BLaER1 (cell line): ENCODE data around the gene STX8.
"Not testable (repeated sequence)": the region's sequence is repeated elsewhere in the genome, so short reads cannot be mapped to it uniquely, and the experiment has no call there.

Source experiments
- H3K27ac ChIP-seq: shearing (Covaris generic); formaldehyde crosslinking; 2 replicates; pipeline ENCODE4 v1.8.1; 2022
- H3K27me3 ChIP-seq: shearing (Covaris generic); formaldehyde crosslinking; 2 replicates; pipeline ENCODE4 v1.8.1; 2022
- H3K36me3 ChIP-seq: shearing (Covaris generic); formaldehyde crosslinking; 2 replicates; pipeline ENCODE4 v1.8.1; 2022
- H3K4me1 ChIP-seq: shearing (Covaris generic); formaldehyde crosslinking; 2 replicates; pipeline ENCODE4 v1.8.1; 2022
- H3K4me2 ChIP-seq: shearing (Covaris generic); formaldehyde crosslinking; 2 replicates; pipeline ENCODE4 v1.8.1; 2022
- H3K4me3 ChIP-seq: shearing (Covaris generic); formaldehyde crosslinking; 2 replicates; pipeline ENCODE4 v1.8.1; 2022
- H3K9ac ChIP-seq: shearing (Covaris generic); formaldehyde crosslinking; 2 replicates; pipeline ENCODE4 v1.8.1; 2022
- H3K9me3 ChIP-seq: shearing (Covaris generic); formaldehyde crosslinking; 2 replicates; pipeline ENCODE4 v1.8.1; 2022
- H4K20me1 ChIP-seq: shearing (Covaris generic); formaldehyde crosslinking; 2 replicates; pipeline ENCODE4 v1.8.1; 2022
- Cebpa-rat ChIP-seq: shearing (Covaris generic); IDR thresholded peaks from 2 replicates; pipeline ENCODE4 v1.8.1; 2022

The STX8 gene

DNA sequence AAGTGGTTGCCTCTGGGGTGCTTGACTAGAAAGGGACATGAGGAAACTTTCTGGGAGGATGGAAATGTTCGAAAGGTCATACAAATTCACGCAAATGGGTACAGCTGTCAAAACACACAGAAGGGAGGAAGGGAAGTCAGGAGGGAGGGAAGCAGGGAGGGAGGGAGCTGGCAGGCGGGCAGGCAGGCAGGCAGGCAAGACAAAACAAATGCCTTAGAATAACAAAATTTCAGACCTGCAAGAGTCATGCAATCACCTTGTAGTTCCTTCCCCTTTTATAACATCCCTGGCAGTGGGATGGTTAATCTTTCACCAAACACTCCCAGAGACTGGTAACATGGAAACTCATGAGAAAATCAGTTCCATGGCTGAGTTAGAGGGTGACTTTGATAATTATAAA lies 189.2 kb downstream of the STX8 start:
- peaks cover 6% of the 10 kb centered on the region; the same call in 1 of the 2 replicates for H3K36me3 ChIP-seq
- TF ChIP-seq Cebpa-rat = no peak
- no peak overlapping the region for H3K4me2 ChIP-seq
- peaks cover 4% of the 10 kb centered on the region; the same call in 1 of the 2 replicates for H3K9me3 ChIP-seq
- H3K27ac ChIP-seq = no peak overlapping the region
- peaks cover 5% of the 10 kb centered on the region; the same call in 1 of the 2 replicates for H3K4me1 ChIP-seq
- H4K20me1 ChIP-seq = no peaks in the 10 kb centered on the region
- no peak overlapping the region for H3K9ac ChIP-seq
- H3K27me3 ChIP-seq = no peaks in the 10 kb centered on the region
- H3K4me3 ChIP-seq = no peak overlapping the region

GRCh38 chr17:9383826-9384225 lies 191.8 kb downstream of the STX8 start:
- Histone ChIP-seq H3K27ac (no peak overlapping the region), H3K4me1 (peaks cover 5% of the 10 kb centered on the region; the same call in 1 of the 2 replicates), H3K4me2 (no peak overlapping the region), H3K36me3 (no peaks in the 10 kb centered on the region), H4K20me1 (no peaks in the 10 kb centered on the region), H3K9me3 (no peaks in the 10 kb centered on the region), H3K9ac (no peak overlapping the region), H3K4me3 (no peak overlapping the region), H3K27me3 (no peaks in the 10 kb centered on the region)
- no peak for TF ChIP-seq Cebpa-rat

- H3K27me3 ChIP-seq = no peaks in the 10 kb centered on the region
- peaks cover 5% of the 10 kb centered on the region; the same call in 1 of the 2 replicates for H3K4me1 ChIP-seq
- no peak overlapping the region for H3K4me2 ChIP-seq
Measured at GRCh38 chr17:9382626-9383025, 193.0 kb downstream of the STX8 start.

DNA sequence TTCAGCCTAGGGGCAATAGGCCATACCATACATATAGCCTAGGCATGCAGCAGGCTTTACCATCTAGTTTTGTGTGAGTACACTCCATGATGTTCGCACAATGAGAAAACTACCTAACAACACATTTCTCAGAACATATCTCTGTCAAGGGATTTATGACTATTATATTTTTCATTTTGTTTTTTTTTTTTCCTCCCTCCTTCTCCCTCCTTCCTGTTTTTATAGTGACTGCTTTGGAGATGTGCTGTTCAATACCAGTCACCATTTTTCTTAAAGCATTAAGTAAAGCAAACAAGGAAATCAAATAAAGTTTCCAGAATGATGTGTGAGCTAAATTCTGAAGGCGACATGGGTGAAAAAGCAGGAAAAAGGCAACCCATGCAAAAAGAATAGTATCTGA lies 194.6 kb downstream of the STX8 start:
- Histone ChIP-seq H3K9me3 (peaks cover 19% of the 10 kb centered on the region), H3K27ac (no peak overlapping the region), H3K36me3 (peaks cover 19% of the 10 kb centered on the region), H3K4me3 (no peak overlapping the region), H3K4me1 (peaks cover 5% of the 10 kb centered on the region; the same call in 1 of the 2 replicates), H4K20me1 (no peaks in the 10 kb centered on the region), H3K4me2 (no peak overlapping the region), H3K27me3 (no peaks in the 10 kb centered on the region), H3K9ac (no peak overlapping the region)
- TF ChIP-seq Cebpa-rat = no peak

More at GRCh38 chr17:9382626-9383025, 193.0 kb downstream of the STX8 start:
- Histone ChIP-seq H3K4me3 (no peak overlapping the region), H3K9me3 (peaks cover 9% of the 10 kb centered on the region; the same call in 1 of the 2 replicates), H4K20me1 (no peaks in the 10 kb centered on the region), H3K27ac (no peak overlapping the region), H3K36me3 (0 out of 2 replicates have a peak, but pooled peaks cover 3% of the 10 kb centered on the region), H3K9ac (no peak overlapping the region)
- TF ChIP-seq Cebpa-rat = no peak

DNA sequence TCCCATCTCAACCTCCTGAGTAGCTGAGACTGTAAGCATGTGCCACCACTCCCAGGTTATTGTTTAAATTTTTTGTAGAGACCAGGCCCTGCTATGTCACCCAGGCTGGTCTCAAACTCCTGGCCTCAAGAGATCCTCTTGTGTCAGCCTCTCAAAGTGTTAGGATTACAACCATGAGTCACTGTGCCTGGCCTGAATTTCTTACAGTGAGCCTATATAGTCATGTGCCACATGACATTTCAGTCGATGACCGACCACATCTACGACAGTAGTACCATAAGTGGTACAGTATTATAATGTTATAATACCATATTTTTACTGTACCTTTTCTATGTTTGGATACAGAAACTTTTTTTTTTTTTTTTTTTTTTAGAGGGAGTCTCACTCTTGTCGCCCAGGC lies 195.3 kb downstream of the STX8 start:
- Histone ChIP-seq H3K9ac (no peak overlapping the region), H3K4me3 (no peak overlapping the region), H3K27ac (no peak overlapping the region), H3K27me3 (no peaks in the 10 kb centered on the region), H3K4me1 (peaks cover 5% of the 10 kb centered on the region; the same call in 1 of the 2 replicates), H3K36me3 (peaks cover 23% of the 10 kb centered on the region), H3K4me2 (no peak overlapping the region), H3K9me3 (peaks cover 24% of the 10 kb centered on the region), H4K20me1 (no peaks in the 10 kb centered on the region)
- TF ChIP-seq Cebpa-rat = no peak

- not testable (repeated sequence) for H3K4me2 ChIP-seq
- peaks cover 24% of the 10 kb centered on the region for H3K9me3 ChIP-seq
Measured at GRCh38 chr17:9376177-9376576, 199.4 kb downstream of the STX8 start.

GRCh38 chr17:9371019-9371418 lies 204.6 kb downstream of the STX8 start:
- H3K27ac ChIP-seq = no peak overlapping the region

More at GRCh38 chr17:9376177-9376576, 199.4 kb downstream of the STX8 start:
- not testable (repeated sequence) for H3K9ac ChIP-seq, H3K27ac ChIP-seq, H3K4me1 ChIP-seq, H4K20me1 ChIP-seq, H3K27me3 ChIP-seq, H3K4me3 ChIP-seq
- H3K36me3 ChIP-seq = peaks cover 23% of the 10 kb centered on the region

DNA sequence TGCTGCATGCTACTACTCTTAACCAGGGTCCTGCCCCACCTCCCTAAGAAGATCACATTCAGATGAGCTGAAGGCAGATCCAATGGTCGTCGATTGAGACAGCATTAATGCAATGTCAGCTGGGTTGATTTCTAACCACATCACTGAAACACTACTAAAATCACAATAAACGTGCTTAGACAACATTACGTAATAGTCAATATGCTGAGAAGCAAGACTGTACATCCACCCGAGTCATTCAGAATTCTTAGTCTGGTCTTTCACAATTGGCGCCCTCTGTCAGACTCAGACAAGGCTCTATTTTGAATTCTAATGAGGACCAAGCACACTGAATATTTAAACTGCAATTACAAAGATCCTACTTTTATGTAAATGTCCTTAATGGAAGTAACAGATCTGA lies 205.2 kb downstream of the STX8 start:
- no peak overlapping the region for H3K27ac ChIP-seq
- H3K9ac ChIP-seq = no peak overlapping the region
- no peak overlapping the region for H3K4me2 ChIP-seq
- H4K20me1 ChIP-seq = no peaks in the 10 kb centered on the region
- no peak for TF ChIP-seq Cebpa-rat
- no peak overlapping the region for H3K4me3 ChIP-seq
- H3K27me3 ChIP-seq = no peaks in the 10 kb centered on the region
- H3K9me3 ChIP-seq = no peaks in the 10 kb centered on the region
- no peaks in the 10 kb centered on the region for H3K36me3 ChIP-seq
- peaks cover 4% of the 10 kb centered on the region; the same call in 1 of the 2 replicates for H3K4me1 ChIP-seq

More at GRCh38 chr17:9371019-9371418, 204.6 kb downstream of the STX8 start:
- no peaks in the 10 kb centered on the region for H4K20me1 ChIP-seq
- no peaks in the 10 kb centered on the region for H3K27me3 ChIP-seq
- no peak overlapping the region for H3K4me2 ChIP-seq
- no peak for TF ChIP-seq Cebpa-rat
- H3K4me1 ChIP-seq = peaks cover 4% of the 10 kb centered on the region; the same call in 1 of the 2 replicates
- peaks cover 5% of the 10 kb centered on the region for H3K9me3 ChIP-seq
- no peak overlapping the region for H3K9ac ChIP-seq
- no peak overlapping the region for H3K4me3 ChIP-seq
- peaks cover 4% of the 10 kb centered on the region for H3K36me3 ChIP-seq

- Histone ChIP-seq H3K9me3 (no peaks in the 10 kb centered on the region), H3K27me3 (no peaks in the 10 kb centered on the region), H4K20me1 (no peaks in the 10 kb centered on the region), H3K4me3 (no peak overlapping the region), H3K36me3 (no peaks in the 10 kb centered on the region), H3K27ac (no peak overlapping the region), H3K4me2 (no peak overlapping the region), H3K4me1 (peaks cover 10% of the 10 kb centered on the region), H3K9ac (no peak overlapping the region)
- no peak for TF ChIP-seq Cebpa-rat
Measured at GRCh38 chr17:9368631-9369030, 207.0 kb downstream of the STX8 start.

- TF ChIP-seq Cebpa-rat = no peak
- Histone ChIP-seq H3K4me3 (no peak overlapping the region), H3K36me3 (no peaks in the 10 kb centered on the region), H3K27ac (no peak overlapping the region), H3K27me3 (no peaks in the 10 kb centered on the region), H4K20me1 (0 out of 2 replicates have a peak, but pooled peaks cover 1% of the 10 kb centered on the region), H3K9me3 (no peaks in the 10 kb centered on the region), H3K4me2 (no peak overlapping the region), H3K4me1 (peaks cover 13% of the 10 kb centered on the region), H3K9ac (no peak overlapping the region)
Measured at GRCh38 chr17:9367156-9367555, 208.5 kb downstream of the STX8 start.
